Activated B cell treated with CpG ODN at 0.5 μM for 24 hours (primary cell): ENCODE measurements around the gene CHN1. TPM values are rescaled to one million over a fixed set of nuclear protein-coding genes. Genes with fewer than 3 reads are reported as not detected.

Source experiments
- ATAC-seq: fragments of 200-7000 bp; cut with Tn5 transposase; one replicate; pipeline ENCODE4 v1.10.0; 2021; ENCODE audit warnings: low read depth, mild to moderate bottlenecking, moderate library complexity
- CTCF ChIA-PET: fragments of 350-600 bp; sonication (Branson Sonifier 250); formaldehyde crosslinking; loops from one replicate; lab custom pipeline; 2021; ENCODE audit warnings: antibody characterized with exemption; lab: Charles Lee
- POLR2A ChIA-PET: fragments of 350-600 bp; sonication (Branson Sonifier 250); formaldehyde crosslinking; loops from one replicate; lab custom pipeline; 2021; ENCODE audit warnings: antibody characterized with exemption; lab: Charles Lee
- DNase-seq: peaks from one replicate; pipeline ENCODE4 v3.0.0; 2022
- H3K27ac Mint-ChIP-seq: one replicate; pipeline ENCODE4 v1.8.0; 2020; ENCODE audit warnings: mixed read lengths
- H3K27me3 Mint-ChIP-seq: one replicate; pipeline ENCODE4 v1.8.0; 2021; ENCODE audit warnings: mixed read lengths
- H3K36me3 Mint-ChIP-seq: one replicate; pipeline ENCODE4 v1.8.0; 2021; ENCODE audit warnings: low read depth, mixed read lengths
- H3K4me1 Mint-ChIP-seq: one replicate; pipeline ENCODE4 v1.8.0; 2021; ENCODE audit warnings: mixed read lengths
- H3K4me3 Mint-ChIP-seq: one replicate; pipeline ENCODE4 v1.8.0; 2020; ENCODE audit warnings: mild to moderate bottlenecking, mixed read lengths
- H3K9me3 Mint-ChIP-seq: one replicate; pipeline ENCODE4 v1.8.0; 2020; ENCODE audit warnings: mixed read lengths
- intact Hi-C: fragments of 100-400 bp; cut with micrococcal nuclease; formaldehyde crosslinking; loops from one replicate; pipeline ENCODE4 v1.15.1; 2024
- total RNA-seq: library from RNA; stranded (reverse); gene quantifications from 2 replicates; pipeline ENCODE4 v1.2.3, GENCODE V29; 2022
- TF ChIP-seq, protein P1 (sequence below): fragments of 200-600 bp; IDR thresholded peaks from one replicate; pipeline ENCODE4 v1.8.0; 2022; ENCODE audit warnings: antibody characterized with exemption, mild to moderate bottlenecking

Gene CHN1
- total RNA-seq, 1 donor from 2014 or later = 0.80 TPM

DNA sequence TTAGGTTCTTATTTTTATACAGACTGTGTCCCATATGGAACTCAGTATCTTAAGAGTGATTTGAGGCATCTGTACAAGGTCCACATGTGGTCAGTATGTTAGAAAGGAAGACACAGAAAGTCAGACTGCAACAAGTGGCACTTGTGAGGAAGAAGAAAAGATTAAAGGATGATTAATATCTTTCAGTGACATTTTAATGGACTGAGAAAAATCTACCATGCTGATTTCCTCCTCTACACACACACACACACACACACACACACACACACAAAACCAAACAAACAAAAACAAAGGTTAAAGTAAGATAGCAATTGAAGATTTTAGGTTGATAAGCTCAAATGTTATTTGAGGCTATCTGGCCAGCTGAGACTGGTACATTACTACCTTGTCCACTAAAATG is 146.4 kb downstream of the CHN1 start:
- ChIA-PET CTCF (no interaction called here), POLR2A (no interaction called here)
- Mint-ChIP-seq H3K4me3 (no peak overlapping the region), H3K9me3 (no peaks in the 10 kb centered on the region), H3K36me3 (no peaks in the 10 kb centered on the region), H3K27ac (no peak overlapping the region), H3K4me1 (no peaks in the 10 kb centered on the region), H3K27me3 (peaks cover 2% of the 10 kb centered on the region)
- no peak for ATAC-seq
- TF ChIP-seq, protein P1, sequence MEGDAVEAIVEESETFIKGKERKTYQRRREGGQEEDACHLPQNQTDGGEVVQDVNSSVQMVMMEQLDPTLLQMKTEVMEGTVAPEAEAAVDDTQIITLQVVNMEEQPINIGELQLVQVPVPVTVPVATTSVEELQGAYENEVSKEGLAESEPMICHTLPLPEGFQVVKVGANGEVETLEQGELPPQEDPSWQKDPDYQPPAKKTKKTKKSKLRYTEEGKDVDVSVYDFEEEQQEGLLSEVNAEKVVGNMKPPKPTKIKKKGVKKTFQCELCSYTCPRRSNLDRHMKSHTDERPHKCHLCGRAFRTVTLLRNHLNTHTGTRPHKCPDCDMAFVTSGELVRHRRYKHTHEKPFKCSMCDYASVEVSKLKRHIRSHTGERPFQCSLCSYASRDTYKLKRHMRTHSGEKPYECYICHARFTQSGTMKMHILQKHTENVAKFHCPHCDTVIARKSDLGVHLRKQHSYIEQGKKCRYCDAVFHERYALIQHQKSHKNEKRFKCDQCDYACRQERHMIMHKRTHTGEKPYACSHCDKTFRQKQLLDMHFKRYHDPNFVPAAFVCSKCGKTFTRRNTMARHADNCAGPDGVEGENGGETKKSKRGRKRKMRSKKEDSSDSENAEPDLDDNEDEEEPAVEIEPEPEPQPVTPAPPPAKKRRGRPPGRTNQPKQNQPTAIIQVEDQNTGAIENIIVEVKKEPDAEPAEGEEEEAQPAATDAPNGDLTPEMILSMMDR = no peak
- no peak for DNase-seq
- intact Hi-C loops = no loop called here

DNA sequence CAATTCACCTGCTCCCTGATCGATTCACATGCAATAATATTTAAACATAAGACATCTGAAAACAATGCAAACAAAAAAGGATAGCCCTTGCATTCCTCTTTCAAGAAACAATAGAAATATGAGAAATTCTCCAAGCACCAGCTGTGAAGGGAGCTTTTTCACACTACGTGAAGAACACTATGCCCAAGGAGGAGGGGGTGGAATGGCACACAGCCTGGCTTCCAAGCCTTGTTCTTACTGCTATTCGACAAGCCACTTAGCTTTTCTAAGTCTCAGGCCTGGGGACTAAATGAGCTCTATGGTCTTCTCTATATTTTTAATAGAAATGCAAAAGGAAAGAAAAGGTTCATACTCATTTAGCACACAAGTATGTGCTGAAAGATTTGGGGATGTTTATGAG is 148.7 kb downstream of the CHN1 start:
- no peak overlapping the region for H3K27ac Mint-ChIP-seq

DNA sequence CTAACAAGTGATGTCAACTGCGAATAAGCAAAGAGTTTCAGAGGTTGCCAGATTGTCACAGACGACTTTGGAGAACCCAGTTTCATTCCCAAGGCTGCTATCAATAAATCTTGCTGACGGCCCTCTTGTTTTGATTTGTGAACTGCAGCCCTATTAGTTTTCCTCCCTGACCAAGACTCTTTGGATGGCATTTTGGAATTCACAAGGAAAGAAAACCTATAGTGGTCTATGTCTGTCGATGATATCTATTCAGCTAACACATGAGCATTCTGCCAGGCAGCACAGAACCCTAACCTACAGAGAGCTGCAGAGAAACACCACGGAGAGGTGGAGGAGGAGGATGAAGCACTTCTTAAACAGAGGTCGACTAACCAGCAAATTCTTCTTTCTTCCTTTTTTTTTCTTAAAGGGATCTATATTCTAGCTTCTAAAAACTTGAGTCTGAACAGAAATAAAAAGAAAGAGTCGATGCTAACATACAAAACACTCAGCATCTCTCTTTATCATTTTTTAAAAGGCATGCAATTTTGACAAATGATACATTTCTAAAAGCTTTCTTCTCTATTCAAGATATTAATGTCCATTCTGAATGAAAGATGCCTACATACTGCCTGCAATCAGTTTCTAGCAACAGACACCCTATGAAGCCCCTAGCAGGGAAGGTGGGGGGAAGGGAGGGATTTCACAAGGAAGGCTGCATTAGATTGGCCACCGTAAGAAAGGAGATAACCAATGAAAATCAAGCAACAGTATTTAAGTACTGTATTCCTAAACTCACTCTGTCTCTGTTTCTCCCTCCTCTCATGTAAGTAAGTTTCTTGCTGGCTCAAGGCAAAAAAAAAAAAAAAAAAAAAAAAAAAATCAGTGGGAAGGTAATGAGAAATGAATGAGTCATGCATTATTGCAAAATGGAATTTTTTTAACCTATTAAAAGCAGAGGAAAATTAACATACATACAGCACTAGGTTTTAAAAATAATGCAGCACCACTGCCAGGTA is 157.9 kb downstream of the CHN1 start:
- POLR2A ChIA-PET = no interaction called here
- TF ChIP-seq, protein P1 = no peak
- H3K27me3 Mint-ChIP-seq = peaks cover 6% of the 10 kb centered on the region
- no peaks in the 10 kb centered on the region for H3K36me3 Mint-ChIP-seq
- H3K4me3 Mint-ChIP-seq = no peak overlapping the region
- CTCF ChIA-PET = no interaction called here
- intact Hi-C loops = no loop called here
- no peaks in the 10 kb centered on the region for H3K9me3 Mint-ChIP-seq
- no peak overlapping the region for H3K27ac Mint-ChIP-seq
- DNase-seq = no peak
- ATAC-seq = no peak
- no peaks in the 10 kb centered on the region for H3K4me1 Mint-ChIP-seq

More for the DNA sequence above, 148.7 kb downstream of the CHN1 start:
- DNase-seq (no peak), ATAC-seq (no peak)
- H3K4me1 Mint-ChIP-seq = no peaks in the 10 kb centered on the region
- intact Hi-C loops = no loop called here
- POLR2A ChIA-PET = no interaction called here
- TF ChIP-seq, protein P1 = no peak
- H3K9me3 Mint-ChIP-seq = no peaks in the 10 kb centered on the region
- CTCF ChIA-PET = no interaction called here
- H3K27me3 Mint-ChIP-seq = peaks cover 5% of the 10 kb centered on the region
- H3K36me3 Mint-ChIP-seq = no peaks in the 10 kb centered on the region
- H3K4me3 Mint-ChIP-seq = no peak overlapping the region

DNA sequence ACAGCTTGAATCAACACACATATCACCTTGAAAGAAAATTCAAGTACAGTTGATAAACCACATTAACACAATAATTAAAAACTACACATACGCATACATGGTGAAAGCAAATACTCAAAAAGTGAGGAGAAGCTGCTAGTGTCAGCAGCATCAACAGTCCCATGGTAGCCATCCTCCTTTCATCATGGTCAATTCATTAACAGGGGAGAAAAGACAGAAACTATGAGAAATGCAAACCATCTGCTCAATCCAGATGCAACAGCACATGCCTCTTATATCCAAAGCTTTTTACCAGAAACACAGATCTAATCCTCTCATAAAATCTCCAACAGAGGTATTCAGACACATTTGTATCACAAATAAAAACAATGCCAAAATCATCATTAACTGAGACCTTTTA is 159.0 kb downstream of the CHN1 start:
- CTCF ChIA-PET = no interaction called here
- no peaks in the 10 kb centered on the region for H3K4me1 Mint-ChIP-seq
- no peak overlapping the region for H3K27ac Mint-ChIP-seq
- ATAC-seq = no peak
- H3K36me3 Mint-ChIP-seq = no peaks in the 10 kb centered on the region
- intact Hi-C loops = no loop called here
- DNase-seq = no peak
- H3K9me3 Mint-ChIP-seq = no peaks in the 10 kb centered on the region
- H3K27me3 Mint-ChIP-seq = peaks cover 4% of the 10 kb centered on the region
- POLR2A ChIA-PET = no interaction called here
- TF ChIP-seq, protein P1 = no peak
- H3K4me3 Mint-ChIP-seq = no peak overlapping the region

DNA sequence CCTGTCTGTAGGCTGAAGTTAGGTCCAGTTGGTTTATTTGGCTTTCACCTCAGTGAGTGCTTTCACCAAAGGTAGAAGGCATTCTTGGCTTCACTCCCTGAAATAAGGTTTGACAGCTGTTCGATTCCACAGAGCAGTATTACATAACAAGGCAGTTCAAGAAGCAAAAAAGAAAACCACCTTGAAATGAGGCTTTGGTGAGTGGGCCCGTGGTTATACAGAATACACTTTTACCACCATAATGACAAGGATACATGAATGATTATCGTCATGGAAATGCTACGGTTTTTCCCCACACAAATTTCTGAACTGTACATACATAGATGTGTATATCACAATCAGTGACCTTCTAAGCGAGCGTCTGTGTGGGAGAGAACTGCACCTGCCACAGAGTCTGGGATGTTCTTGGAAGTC is 160.9 kb downstream of the CHN1 start:
- POLR2A ChIA-PET = no interaction called here
- Mint-ChIP-seq H3K27ac (no peak overlapping the region), H3K9me3 (no peaks in the 10 kb centered on the region), H3K36me3 (no peaks in the 10 kb centered on the region), H3K4me1 (no peaks in the 10 kb centered on the region), H3K27me3 (peaks cover 4% of the 10 kb centered on the region), H3K4me3 (no peak overlapping the region)
- ATAC-seq (no peak), DNase-seq (no peak)
- intact Hi-C loops = no loop called here
- CTCF ChIA-PET = no interaction called here
- TF ChIP-seq, protein P1 = no peak
